ENCODE results near the gene RAB26.
"Not testable (repeated sequence)": the region's sequence is repeated elsewhere in the genome, so short reads cannot be mapped to it uniquely, and the experiment has no call there.

The RAB26 gene

DNA sequence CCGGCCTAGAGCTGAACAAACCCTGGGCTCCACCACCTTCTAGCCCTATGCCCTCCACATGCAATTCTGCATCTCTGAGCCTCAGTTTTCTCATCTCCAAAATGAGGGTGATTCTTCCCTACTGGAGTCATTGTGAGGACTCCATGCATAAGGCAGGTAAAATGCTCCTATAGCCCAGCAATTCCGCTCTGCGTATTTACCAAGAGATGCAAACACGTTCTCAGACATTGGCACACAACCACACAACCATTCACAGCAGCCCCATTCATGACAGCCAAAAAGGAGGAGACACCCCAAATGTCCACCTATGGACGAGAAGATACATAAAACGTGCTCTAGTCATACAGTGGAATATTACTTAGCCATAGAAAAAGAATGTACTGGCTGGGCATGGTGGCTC, 51.9 kb downstream of the RAB26 start:
- no peak for DNase-seq

DNA sequence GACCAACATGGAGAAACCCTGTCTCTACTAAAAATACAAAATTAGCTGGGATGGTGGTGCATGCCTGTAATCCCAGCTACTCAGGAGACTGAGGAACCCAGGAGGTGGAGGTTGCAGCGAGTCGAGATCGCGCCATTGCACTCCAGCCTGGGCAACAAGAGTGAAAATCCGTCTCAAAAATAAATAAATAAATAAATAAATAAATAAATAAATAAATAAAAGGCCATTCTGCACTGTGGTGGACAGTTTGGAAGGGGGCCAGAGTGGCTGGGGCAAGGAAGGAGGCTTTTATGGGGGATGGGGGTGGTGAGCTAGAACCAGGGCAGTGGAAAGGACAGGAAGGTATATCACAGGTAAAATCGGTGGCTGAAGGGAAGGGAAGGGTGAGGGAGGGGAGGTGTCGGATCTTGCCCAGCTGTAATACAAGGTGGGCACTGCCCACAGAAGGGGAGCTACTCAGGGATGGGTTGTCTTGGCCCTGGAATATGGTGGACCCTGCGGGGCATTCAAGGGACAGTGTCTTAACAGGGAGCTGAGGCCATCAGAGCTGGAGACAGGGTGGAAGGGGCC, 54.8 kb downstream of the RAB26 start:
- not testable (repeated sequence) for DNase-seq

Measured in DMS153 (cell line).